Loucy (cell line): ENCODE results near the gene CADM2.

Experiments
- H2AFZ ChIP-seq: fragments of 200-600 bp; sonication (generic); 2 replicates; pipeline ENCODE4 v1.6.0; 2016; ENCODE audit warnings: antibody characterized with exemption, mild to moderate bottlenecking, low read length, moderate library complexity
- H3F3A ChIP-seq: fragments of 200-600 bp; 2 replicates; pipeline ENCODE4 v1.6.0; 2016; ENCODE audit warnings: antibody characterized with exemption, low read depth, mild to moderate bottlenecking
- H3K27me3 ChIP-seq: fragments of 200-600 bp; sonication (generic); 2 replicates; pipeline ENCODE4 v1.6.1; 2014; ENCODE audit warnings: low read length, mild to moderate bottlenecking; ENCODE audit not compliant: insufficient read depth, poor library complexity, severe bottlenecking
- H3K36me3 ChIP-seq: fragments of 200-600 bp; sonication (generic); 2 replicates; pipeline ENCODE4 v1.6.1; 2016; ENCODE audit warnings: low read length; ENCODE audit not compliant: insufficient read depth
- H3K4me1 ChIP-seq: fragments of 200-600 bp; sonication (generic); 2 replicates; pipeline ENCODE4 v1.5.1; 2014; ENCODE audit warnings: low read length, mild to moderate bottlenecking; ENCODE audit not compliant: insufficient read depth, poor library complexity, severe bottlenecking
- H3K4me2 ChIP-seq: fragments of 200-600 bp; sonication (generic); 2 replicates; pipeline ENCODE4 v1.6.0; 2014; ENCODE audit warnings: antibody characterized with exemption, low read length, low read depth, mild to moderate bottlenecking; ENCODE audit not compliant: poor library complexity, severe bottlenecking
- H3K4me3 ChIP-seq: fragments of 200-600 bp; sonication (generic); 2 replicates; pipeline ENCODE4 v1.5.1; 2014; ENCODE audit warnings: low read length, mild to moderate bottlenecking, mixed read lengths; ENCODE audit not compliant: poor library complexity, severe bottlenecking
- H3K79me2 ChIP-seq: fragments of 200-600 bp; sonication (generic); 2 replicates; pipeline ENCODE4 v1.6.1; 2014; ENCODE audit warnings: low read length; ENCODE audit not compliant: insufficient read depth
- H3K9ac ChIP-seq: fragments of 200-600 bp; sonication (generic); 2 replicates; pipeline ENCODE4 v1.6.0; 2014; ENCODE audit warnings: mild to moderate bottlenecking, low read depth, low read length, moderate library complexity; ENCODE audit not compliant: poor library complexity, severe bottlenecking
- H3K9me2 ChIP-seq: fragments of 200-600 bp; sonication (generic); replicated peaks from 2 replicates; pipeline ENCODE4 v1.6.1; 2016; ENCODE audit warnings: low read depth, low read length, mixed read lengths
- H3K9me3 ChIP-seq: fragments of 200-600 bp; sonication (generic); 2 replicates; pipeline ENCODE4 v1.6.1; 2014; ENCODE audit warnings: mild to moderate bottlenecking, antibody characterized with exemption, low read length, low read depth; ENCODE audit not compliant: insufficient read depth
- H4K20me1 ChIP-seq: fragments of 200-600 bp; sonication (generic); 2 replicates; pipeline ENCODE4 v1.6.0; 2014; ENCODE audit warnings: antibody characterized with exemption, low read length, mild to moderate bottlenecking; ENCODE audit not compliant: insufficient read depth, poor library complexity, severe bottlenecking
- CTCF ChIP-seq: fragments of 200-600 bp; sonication (generic); conservative IDR thresholded peaks from 2 replicates; pipeline ENCODE4 v1.5.1; 2014; ENCODE audit warnings: mild to moderate bottlenecking, antibody characterized with exemption, low read length
- EZH2phosphoT487 ChIP-seq: fragments of 200-600 bp; IDR thresholded peaks from 2 replicates; pipeline ENCODE4 v1.6.1; 2018; ENCODE audit warnings: antibody characterized with exemption, mild to moderate bottlenecking, moderate library complexity, borderline replicate concordance

The CADM2 gene

GRCh38 chr3:85185495-85185894, 226.7 kb downstream of the CADM2 start:
- Histone ChIP-seq H2AFZ (no peak overlapping the region), H3K27me3 (no peaks in the 10 kb centered on the region), H3K9me3 (no peaks in the 10 kb centered on the region), H3K4me1 (no peaks in the 10 kb centered on the region), H3K9me2 (no peaks in the 10 kb centered on the region), H3K9ac (no peak overlapping the region), H4K20me1 (no peaks in the 10 kb centered on the region), H3F3A (no peaks in the 10 kb centered on the region), H3K4me3 (no peak overlapping the region), H3K36me3 (no peaks in the 10 kb centered on the region), H3K79me2 (no peaks in the 10 kb centered on the region), H3K4me2 (no peak overlapping the region)
- TF ChIP-seq CTCF, result no peak
- TF ChIP-seq EZH2phosphoT487, result no peak

GRCh38 chr3:85189731-85190130, 230.9 kb downstream of the CADM2 start:
- Histone ChIP-seq H3K9me3 (no peaks in the 10 kb centered on the region), H4K20me1 (no peaks in the 10 kb centered on the region), H3K9ac (no peak overlapping the region), H3K27me3 (no peaks in the 10 kb centered on the region), H3K79me2 (no peaks in the 10 kb centered on the region), H3K4me1 (no peaks in the 10 kb centered on the region), H3K4me2 (no peak overlapping the region), H3F3A (no peaks in the 10 kb centered on the region), H2AFZ (no peak overlapping the region), H3K4me3 (no peak overlapping the region), H3K36me3 (no peaks in the 10 kb centered on the region), H3K9me2 (no peaks in the 10 kb centered on the region)
- no peak for TF ChIP-seq EZH2phosphoT487
- no peak for TF ChIP-seq CTCF

- no peaks in the 10 kb centered on the region for H3K9me3 ChIP-seq
- H3K4me1 ChIP-seq, result no peaks in the 10 kb centered on the region
- H3F3A ChIP-seq, result no peaks in the 10 kb centered on the region
- no peaks in the 10 kb centered on the region for H3K9me2 ChIP-seq
- TF ChIP-seq EZH2phosphoT487 (no peak), CTCF (no peak)
- no peaks in the 10 kb centered on the region for H3K27me3 ChIP-seq
- no peaks in the 10 kb centered on the region for H4K20me1 ChIP-seq
- H3K4me2 ChIP-seq, result no peak overlapping the region
- H3K9ac ChIP-seq, result no peak overlapping the region
- H3K79me2 ChIP-seq, result no peaks in the 10 kb centered on the region
- H2AFZ ChIP-seq, result no peak overlapping the region
- no peak overlapping the region for H3K4me3 ChIP-seq
- H3K36me3 ChIP-seq, result no peaks in the 10 kb centered on the region
These were observed 234.8 kb downstream of the CADM2 start for GRCh38 chr3:85193565-85193964.
